GM19452 (cell line): ENCODE measurements around the gene PDC.

ENCODE experiments used
- ATAC-seq: cut with Tn5 transposase; IDR thresholded peaks from one replicate; pipeline ENCODE4 v1.9.1; 2021; ENCODE audit not compliant: unreplicated experiment

The PDC gene

GRCh38 chr1:186461014-186461413, at the start of gene PDC:
Gene PDC, minus strand, starts transcription at chr1:186461114. Its CDS starts 11,655 bp downstream, at chr1:186449459.
- no peak for ATAC-seq

- ATAC-seq: no peak
Observed at GRCh38 chr1:186503190-186503589, 42.3 kb upstream of the PDC start.

- no peak for ATAC-seq
Observed at GRCh38 chr1:186502087-186502486, 41.2 kb upstream of the PDC start.

GRCh38 chr1:186500804-186501203, 39.9 kb upstream of the PDC start:
- ATAC-seq: no peak

- ATAC-seq: no peak
Observed at GRCh38 chr1:186499571-186499970, 38.7 kb upstream of the PDC start.

GRCh38 chr1:186498695-186499389, 37.9 kb upstream of the PDC start:
- no peak for ATAC-seq

GRCh38 chr1:186498071-186498470, 37.2 kb upstream of the PDC start:
- ATAC-seq: no peak

- peak; percentile 48 for ATAC-seq
Observed at GRCh38 chr1:186497651-186498050, 36.7 kb upstream of the PDC start.

GRCh38 chr1:186496171-186496851, 35.4 kb upstream of the PDC start:
- ATAC-seq: no peak

GRCh38 chr1:186494832-186495271, 33.9 kb upstream of the PDC start:
- ATAC-seq: no peak

- ATAC-seq: no peak
Observed at GRCh38 chr1:186492531-186493291, 31.8 kb upstream of the PDC start.

GRCh38 chr1:186491336-186491735, 30.4 kb upstream of the PDC start:
- ATAC-seq: no peak

- ATAC-seq: no peak
Observed at GRCh38 chr1:186487163-186487562, 26.2 kb upstream of the PDC start.

- no peak for ATAC-seq
Observed at GRCh38 chr1:186486061-186486460, 25.1 kb upstream of the PDC start.

GRCh38 chr1:186483561-186483960, 22.6 kb upstream of the PDC start:
- no peak for ATAC-seq

- peak; percentile 75 for ATAC-seq
Observed at GRCh38 chr1:186482661-186483255, 21.8 kb upstream of the PDC start.

- no peak for ATAC-seq
Observed at GRCh38 chr1:186481303-186481888, 20.5 kb upstream of the PDC start.

GRCh38 chr1:186479162-186479561, 18.2 kb upstream of the PDC start:
- no peak for ATAC-seq

- ATAC-seq: no peak
Observed at GRCh38 chr1:186476264-186477040, 15.5 kb upstream of the PDC start.

- no peak for ATAC-seq
Observed at GRCh38 chr1:186474208-186474607, 13.3 kb upstream of the PDC start.
